NCI-H69 (cell line): ENCODE results near the gene NELL1.

Source experiments
- DNase-seq: peaks from one replicate; lab custom pipeline; 2025; lab: John Stamatoyannopoulos, UW

Gene NELL1

GRCh38 chr11:21564095-21564494 lies 894.7 kb downstream of the NELL1 start:
- DNase-seq = no peak

GRCh38 chr11:21564833-21565682 lies 895.7 kb downstream of the NELL1 start:
- DNase-seq = no peak

DNA sequence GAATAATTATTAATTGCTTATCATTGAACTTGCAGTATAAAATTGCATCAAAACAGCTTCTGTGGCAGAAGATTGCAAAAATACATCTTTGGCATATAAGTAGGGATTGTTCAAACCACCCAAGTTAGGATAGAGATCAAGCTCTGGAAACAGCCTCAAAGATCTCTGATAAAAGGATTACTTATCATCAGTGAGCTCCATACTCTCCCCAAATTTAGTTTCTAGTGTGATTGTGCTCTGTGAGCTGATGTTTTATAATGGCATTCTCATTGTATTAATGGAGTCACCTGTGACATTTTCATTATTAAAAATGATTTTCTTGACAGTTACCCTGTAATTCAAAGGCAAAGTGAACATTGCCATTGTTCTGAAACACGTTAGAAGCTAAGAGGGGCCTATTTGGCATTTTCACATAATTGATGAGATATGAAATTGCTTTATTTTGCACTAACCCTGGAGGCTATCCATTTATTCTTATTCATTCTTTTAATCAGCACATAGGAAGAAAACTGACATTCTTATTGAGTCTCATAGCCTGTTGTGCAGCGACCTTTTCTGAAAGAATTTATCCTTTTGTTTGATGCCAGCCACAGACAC lies 897.2 kb downstream of the NELL1 start:
- DNase-seq = peak; percentile 66

DNA sequence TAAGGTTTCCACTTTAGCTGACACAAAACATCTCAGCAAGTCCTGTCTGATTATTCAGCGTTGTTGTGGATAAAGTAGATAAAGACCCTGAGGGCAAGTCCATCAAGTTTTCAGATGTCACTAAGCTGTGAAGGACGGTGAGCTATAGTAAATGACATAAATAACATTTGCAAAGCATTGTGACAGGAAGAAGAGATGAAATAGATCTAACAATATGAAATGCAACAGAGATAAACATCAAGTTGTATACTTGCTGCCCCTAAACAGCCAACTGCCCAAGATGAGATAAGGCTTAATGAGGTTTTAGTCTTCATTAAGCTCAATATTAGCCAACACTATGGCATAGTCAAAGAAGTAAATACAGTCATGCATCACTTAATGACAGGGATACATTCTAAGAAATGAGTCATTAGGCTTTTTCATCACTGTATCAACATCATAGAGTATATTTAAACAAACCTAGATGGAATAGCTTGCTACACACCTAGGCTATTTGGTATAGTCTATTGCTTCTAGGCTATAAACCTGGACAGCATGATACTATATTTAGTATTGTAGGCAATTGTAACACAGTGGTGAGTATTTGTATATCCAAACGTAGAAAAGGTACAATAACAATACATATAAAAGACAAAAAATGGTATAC lies 898.4 kb downstream of the NELL1 start:
- peak; percentile 93 for DNase-seq

GRCh38 chr11:21572210-21572609 lies 902.8 kb downstream of the NELL1 start:
- DNase-seq = no peak

DNA sequence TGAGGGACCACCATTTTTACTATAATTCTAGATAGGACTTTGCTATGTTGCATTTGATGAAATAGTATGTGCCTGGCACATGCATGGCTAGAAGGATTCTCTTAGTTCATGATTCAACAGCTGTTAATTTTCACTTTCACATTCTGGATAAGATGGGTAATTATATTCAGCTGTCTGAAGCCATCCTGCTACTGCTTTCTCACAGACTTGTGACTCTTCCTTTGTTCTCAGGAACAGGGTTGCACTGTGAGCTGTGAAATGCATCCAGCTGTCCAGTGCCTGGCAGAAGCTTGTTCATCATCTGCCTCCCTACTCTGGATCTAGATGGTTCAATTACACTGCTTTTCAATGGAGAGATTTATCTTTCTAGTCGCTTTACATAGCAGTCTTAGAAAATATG lies 913.4 kb downstream of the NELL1 start:
- peak; percentile 71 for DNase-seq

DNA sequence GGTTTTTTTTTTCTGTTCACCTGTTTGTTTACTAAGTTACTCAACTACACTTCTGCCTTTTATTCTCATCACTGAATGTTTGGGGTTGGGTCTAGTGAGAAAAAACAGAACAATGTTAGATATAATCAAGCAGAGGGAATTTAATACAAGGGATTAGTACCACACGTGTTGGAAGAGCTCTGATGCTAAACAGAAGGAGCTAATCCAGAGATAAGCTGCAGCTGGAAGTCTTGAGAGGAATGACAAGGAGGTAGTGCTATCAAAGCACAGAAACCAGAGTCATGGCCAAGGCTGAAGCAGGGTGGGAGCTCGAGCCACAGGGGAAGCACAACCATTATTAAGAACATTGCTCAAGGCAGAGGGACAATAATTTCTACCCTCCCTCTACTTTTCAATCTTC lies 919.4 kb downstream of the NELL1 start:
- DNase-seq = peak; percentile 58

DNA sequence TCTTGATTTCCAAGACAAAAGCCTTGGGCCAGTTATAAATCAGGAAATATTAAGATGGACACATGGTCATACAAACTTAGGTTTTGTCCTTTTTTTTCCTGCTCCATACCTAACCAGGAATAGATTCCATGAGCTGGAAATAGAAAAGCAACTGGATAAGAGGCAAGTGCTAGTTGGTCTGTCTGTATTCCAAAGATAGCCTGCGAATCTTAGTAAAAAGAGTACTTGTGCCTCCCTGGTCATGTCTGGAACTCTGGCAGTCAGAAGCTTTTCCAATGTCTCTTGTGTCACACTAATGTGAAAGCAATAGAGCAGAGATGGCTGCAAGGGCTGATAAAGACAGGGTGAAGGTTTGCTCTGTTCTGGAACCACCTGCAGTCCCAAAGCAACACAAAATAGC lies 933.3 kb downstream of the NELL1 start:
- DNase-seq = peak; percentile 55

DNA sequence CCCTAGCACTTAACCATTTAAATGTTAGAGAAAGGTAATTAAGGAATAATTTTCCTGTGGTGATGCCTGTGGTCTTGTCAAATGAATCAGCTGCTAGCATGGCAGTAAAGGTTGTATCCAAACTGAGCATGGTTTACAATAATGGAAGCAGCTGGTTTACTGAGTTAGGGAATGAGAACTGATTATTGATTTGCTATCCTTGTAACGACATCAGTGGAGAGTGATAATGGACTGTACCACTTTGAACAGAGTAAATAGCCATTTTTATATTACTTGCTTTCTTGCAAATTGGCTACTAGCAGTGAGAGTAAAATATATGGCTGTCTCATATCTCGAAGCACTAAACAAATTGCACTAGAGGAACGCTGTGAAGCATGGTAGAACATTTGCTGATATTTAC lies 934.5 kb downstream of the NELL1 start:
- DNase-seq = peak; percentile 58

DNA sequence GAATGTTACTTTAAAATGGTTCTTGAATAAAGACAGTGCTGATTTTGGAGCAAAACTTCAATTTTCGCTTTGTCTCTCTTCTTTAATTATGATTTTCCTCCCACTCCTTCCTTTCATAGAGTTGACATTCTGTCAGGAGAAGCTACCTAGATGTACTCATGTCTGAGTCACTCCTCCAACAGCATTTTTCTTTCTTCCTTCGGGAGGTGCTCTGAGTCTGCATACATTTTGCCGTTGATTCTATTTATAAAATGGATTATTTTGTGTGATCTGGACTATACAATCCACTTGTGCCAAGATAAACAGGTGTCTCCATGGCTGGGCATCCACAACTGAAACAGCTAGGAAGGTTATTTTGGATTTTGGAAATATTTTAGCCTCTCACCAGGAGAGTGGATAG lies 935.2 kb downstream of the NELL1 start:
- DNase-seq = peak; percentile 41

- DNase-seq = no peak
Measured at GRCh38 chr11:21612326-21612725, 942.9 kb downstream of the NELL1 start.

- peak; percentile 84 for DNase-seq
Measured at GRCh38 chr11:21614961-21615360, 945.6 kb downstream of the NELL1 start.

GRCh38 chr11:21615955-21616371 lies 946.6 kb downstream of the NELL1 start:
- DNase-seq = peak; percentile 90

DNA sequence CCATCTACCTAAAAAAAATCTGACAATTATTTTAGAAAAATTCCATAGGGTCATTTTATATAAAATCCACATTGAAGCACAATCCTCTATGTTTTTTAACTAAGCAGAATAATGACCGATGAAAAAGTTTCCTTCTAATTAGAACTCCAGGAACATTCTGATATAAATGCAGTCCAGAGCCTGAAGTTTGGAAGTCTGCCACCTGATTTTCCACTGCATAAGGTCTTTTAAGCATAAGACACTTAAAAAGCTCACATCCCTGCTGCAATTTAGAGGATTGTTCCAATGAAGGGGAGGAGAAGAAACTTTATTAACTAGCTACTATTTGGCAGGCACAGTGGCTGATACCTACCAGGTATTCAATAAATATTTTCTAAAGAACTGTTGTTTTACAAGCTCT lies 953.2 kb downstream of the NELL1 start:
- DNase-seq = peak; percentile 38

DNA sequence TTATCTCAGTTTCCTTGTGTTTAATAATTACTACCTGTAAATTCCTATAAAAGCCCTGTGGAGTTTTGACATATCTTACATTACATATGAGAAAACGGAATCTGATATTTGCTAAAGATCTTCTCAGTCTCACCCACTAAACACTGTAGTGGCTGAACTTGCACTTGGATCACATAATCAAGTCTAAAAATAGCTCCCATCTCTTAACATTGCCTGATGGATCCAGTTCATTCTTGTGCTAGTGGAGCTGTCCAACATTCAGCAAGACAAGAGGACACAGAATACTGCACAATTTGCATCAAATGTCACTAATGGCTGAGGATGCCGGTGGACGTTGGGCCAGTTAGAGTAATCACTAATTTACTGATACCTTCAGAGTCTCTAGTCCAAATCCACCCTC lies 953.6 kb downstream of the NELL1 start:
- peak; percentile 65 for DNase-seq
